ENCODE measurements around the gene OR1E2. TPM values are rescaled to one million over a fixed set of nuclear protein-coding genes. Genes with fewer than 3 reads are reported as not detected.
"Not testable (repeated sequence)": the region's sequence is repeated elsewhere in the genome, so short reads cannot be mapped to it uniquely, and the experiment has no call there.

Gene OR1E2, protein sequence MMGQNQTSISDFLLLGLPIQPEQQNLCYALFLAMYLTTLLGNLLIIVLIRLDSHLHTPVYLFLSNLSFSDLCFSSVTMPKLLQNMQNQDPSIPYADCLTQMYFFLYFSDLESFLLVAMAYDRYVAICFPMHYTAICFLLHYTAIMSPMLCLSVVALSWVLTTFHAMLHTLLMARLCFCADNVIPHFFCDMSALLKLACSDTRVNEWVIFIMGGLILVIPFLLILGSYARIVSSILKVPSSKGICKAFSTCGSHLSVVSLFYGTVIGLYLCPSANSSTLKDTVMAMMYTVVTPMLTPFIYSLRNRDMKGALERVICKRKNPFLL
- total RNA-seq = not detected

DNA sequence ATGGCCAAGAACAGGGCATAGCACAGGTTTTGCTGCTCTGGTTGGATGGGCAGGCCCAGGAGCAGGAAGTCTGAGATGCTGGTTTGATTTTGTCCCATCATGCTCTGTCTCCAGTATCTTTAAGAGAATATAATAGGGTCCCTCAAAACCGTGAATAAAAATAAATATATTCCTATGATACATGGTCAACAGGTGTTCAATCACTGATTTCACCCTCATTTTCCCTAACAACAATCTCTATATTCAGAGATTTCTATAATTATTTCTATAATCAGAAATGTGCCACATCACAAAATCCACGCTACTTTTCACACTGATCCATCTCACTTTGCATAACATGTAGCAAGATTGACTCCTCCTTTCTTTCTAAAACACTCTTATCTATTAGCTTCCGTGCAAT is at the start of gene OR1E2:
TSS of gene OR1E2 (minus strand) at position 101 of the 400 bp plus-strand sequence. CDS start at position 101, 0 bp downstream.
- H3K27ac Mint-ChIP-seq = no peak within 1 kb of the TSS
- ChIA-PET CTCF (no interaction called here), POLR2A (no interaction called here)
- H3K9me3 Mint-ChIP-seq (ENCODE audit: low read depth) = peaks cover 3% of the 10 kb centered on the region
- no peak for ATAC-seq
- no peak within 1 kb of the TSS for H3K4me3 Mint-ChIP-seq
- no peaks in the 10 kb centered on the region for H3K36me3 Mint-ChIP-seq (ENCODE audit: low read depth)
- H3K27me3 Mint-ChIP-seq = peaks cover 17% of the 10 kb centered on the region
- intact Hi-C loops (cut with DNase I, micrococcal nuclease) = no loop called here
- no peaks in the 10 kb centered on the region for H3K4me1 Mint-ChIP-seq
- DNase-seq = no peak

DNA sequence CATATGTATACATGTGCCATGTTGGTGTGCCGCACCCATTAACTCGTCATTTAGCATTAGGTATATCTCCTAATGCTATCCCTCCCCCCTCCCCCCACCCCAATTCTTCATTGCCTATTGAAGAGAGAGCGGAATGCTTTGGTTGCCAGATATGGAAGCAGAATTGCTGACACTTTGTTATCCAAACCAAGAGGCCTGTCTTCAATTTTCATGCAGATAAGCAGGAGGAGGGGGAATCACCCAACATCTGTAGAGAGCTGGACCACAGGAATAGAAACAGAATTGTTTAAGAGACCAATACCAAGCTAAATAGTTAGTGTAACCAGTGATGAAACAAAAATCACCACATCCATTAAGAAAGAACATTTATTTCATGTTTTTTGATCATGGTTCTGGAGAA is 49.2 kb upstream of the OR1E2 start:
- H3K27ac Mint-ChIP-seq = no peak overlapping the region

DNA sequence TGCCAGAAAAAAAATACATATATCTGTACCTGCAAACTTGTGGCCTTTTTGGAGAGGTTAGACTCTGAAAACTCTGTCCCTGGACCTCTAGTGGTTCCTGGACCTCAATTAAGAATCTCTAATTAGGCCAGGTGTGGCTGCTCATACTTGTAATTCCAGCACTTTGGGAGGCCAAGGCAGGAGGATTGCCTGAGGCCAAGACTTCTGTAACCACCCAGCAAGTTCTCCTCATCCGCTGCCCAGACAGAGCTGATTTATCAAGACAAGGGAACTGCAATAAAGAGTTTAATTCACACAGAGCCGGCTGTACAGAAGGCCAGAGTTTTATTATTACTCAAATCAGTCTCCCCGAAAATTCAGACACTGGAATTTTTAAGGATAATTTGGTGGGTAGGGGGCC is 46.3 kb upstream of the OR1E2 start:
- Mint-ChIP-seq H3K36me3 (ENCODE audit: low read depth) (no peaks in the 10 kb centered on the region), H3K27me3 (peaks cover 16% of the 10 kb centered on the region), H3K27ac (no peak overlapping the region), H3K4me1 (no peaks in the 10 kb centered on the region), H3K4me3 (no peak overlapping the region), H3K9me3 (ENCODE audit: low read depth) (no peaks in the 10 kb centered on the region)
- intact Hi-C loops (cut with DNase I, micrococcal nuclease) = no loop called here
- ATAC-seq = no peak
- ChIA-PET POLR2A (no interaction called here), CTCF (no interaction called here)
- no peak for DNase-seq

More for the DNA sequence above, 49.2 kb upstream of the OR1E2 start:
- Mint-ChIP-seq H3K4me1 (no peaks in the 10 kb centered on the region), H3K4me3 (no peak overlapping the region), H3K36me3 (ENCODE audit: low read depth) (no peaks in the 10 kb centered on the region), H3K27me3 (peaks cover 32% of the 10 kb centered on the region), H3K9me3 (ENCODE audit: low read depth) (no peaks in the 10 kb centered on the region)
- intact Hi-C loops (cut with DNase I, micrococcal nuclease) = no loop called here
- ATAC-seq (no peak), DNase-seq (no peak)
- ChIA-PET CTCF (interaction anchor here (1.5 kb wide), 1 partner anchor 120 kb away, joined by 3 read pairs; no protein-coding TSS in a partner anchor), POLR2A (no interaction called here)

DNA sequence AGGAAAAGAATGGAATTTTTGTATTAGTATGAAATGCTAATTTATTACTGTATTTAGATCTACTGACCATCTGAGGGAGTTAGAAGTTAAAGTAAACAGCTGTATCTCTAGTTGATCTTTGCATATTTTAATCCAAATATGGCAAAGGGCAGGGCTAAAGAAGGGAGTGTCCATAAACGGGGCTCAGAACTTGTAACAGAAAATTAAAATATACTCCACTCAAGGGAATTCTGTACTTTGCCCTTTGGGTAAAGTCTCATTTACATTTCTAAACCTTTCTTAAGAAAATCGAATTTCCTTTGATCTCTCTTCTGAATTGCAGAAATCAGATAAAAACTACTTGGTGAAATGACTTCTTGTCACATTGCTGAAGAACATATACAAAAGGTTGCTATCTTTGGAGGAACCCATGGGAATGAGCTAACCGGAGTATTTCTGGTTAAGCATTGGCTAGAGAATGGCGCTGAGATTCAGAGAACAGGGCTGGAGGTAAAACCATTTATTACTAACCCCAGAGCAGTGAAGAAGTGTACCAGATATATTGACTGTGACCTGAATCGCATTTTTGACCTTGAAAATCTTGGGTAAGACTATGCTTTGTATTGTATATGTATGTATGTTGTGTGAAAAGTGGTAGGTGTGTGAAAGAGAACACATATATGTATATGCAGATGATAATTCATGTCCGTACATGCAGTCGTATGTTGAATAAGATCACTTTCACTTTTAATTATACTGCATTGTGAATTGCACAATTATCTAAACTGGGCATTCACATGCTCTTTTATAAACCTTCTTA is 42.4 kb upstream of the OR1E2 start, which contains the start of gene ASPA:
TSS of gene ASPA (plus strand) at position 186 of the 799 bp plus-strand sequence. CDS start at position 349, 163 bp downstream.
- H3K36me3 Mint-ChIP-seq (ENCODE audit: low read depth) = no peaks in the 10 kb centered on the region
- CTCF ChIA-PET = no interaction called here
- POLR2A ChIA-PET = no interaction called here
- no peak for ATAC-seq
- no peaks in the 10 kb centered on the region for H3K4me1 Mint-ChIP-seq
- H3K4me3 Mint-ChIP-seq = no peak within 1 kb of the TSS
- no peaks in the 10 kb centered on the region for H3K9me3 Mint-ChIP-seq (ENCODE audit: low read depth)
- H3K27me3 Mint-ChIP-seq = peaks cover 9% of the 10 kb centered on the region
- intact Hi-C loops (cut with DNase I, micrococcal nuclease) = no loop called here
- H3K27ac Mint-ChIP-seq = no peak within 1 kb of the TSS
- DNase-seq = no peak

DNA sequence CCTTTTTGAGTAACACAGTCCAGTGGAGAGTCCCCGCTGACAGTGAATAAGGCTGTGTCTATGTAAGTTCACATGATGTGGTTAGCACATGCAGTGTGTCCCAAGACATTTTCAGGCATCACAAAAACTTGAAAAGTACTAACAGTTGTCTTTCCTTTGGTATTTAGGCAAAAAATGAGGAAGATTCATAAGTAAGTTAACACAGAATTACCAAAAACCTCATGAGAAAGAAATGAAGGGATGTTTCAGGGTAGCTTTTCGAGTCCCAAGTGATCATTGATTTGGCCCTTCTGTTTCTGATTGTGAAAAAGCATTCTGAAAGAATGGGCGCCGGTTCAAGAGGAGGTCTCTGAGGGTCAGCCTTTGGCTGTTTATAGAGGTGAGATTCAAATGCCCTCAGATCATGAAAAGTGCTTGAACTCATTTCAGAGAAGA is 41.6 kb upstream of the OR1E2 start:
- Mint-ChIP-seq H3K4me3 (no peak overlapping the region), H3K9me3 (ENCODE audit: low read depth) (no peaks in the 10 kb centered on the region), H3K27me3 (peaks cover 9% of the 10 kb centered on the region), H3K4me1 (no peaks in the 10 kb centered on the region), H3K36me3 (ENCODE audit: low read depth) (no peaks in the 10 kb centered on the region), H3K27ac (no peak overlapping the region)
- ATAC-seq (no peak), DNase-seq (no peak)
- intact Hi-C loops (cut with DNase I, micrococcal nuclease) = no loop called here
- POLR2A ChIA-PET = no interaction called here
- CTCF ChIA-PET = no interaction called here

DNA sequence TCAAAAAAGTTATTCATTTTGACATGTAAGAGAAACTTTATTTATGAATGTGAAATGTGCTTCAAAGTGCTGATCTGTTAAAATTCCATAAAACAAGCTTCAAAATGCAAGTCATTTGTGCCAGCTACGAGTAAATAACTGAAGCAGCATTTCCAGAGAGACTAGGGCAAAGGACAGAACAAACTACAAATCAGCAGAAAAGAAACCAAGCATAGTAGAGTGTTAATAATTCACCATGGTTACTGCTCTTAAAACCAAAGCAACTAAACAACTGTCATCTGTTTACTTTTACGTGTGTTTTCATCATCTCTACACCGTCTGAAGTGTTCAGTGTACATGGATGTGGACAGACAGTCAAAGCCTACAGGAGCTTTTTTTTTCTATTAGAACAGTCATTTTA is 40.6 kb upstream of the OR1E2 start:
- Mint-ChIP-seq H3K9me3 (ENCODE audit: low read depth) (no peaks in the 10 kb centered on the region), H3K27me3 (peaks cover 7% of the 10 kb centered on the region), H3K4me3 (no peak overlapping the region), H3K4me1 (no peaks in the 10 kb centered on the region), H3K36me3 (ENCODE audit: low read depth) (no peaks in the 10 kb centered on the region), H3K27ac (no peak overlapping the region)
- no peak for DNase-seq
- intact Hi-C loops (cut with DNase I, micrococcal nuclease) = no loop called here
- CTCF ChIA-PET = no interaction called here
- POLR2A ChIA-PET = no interaction called here
- no peak for ATAC-seq

DNA sequence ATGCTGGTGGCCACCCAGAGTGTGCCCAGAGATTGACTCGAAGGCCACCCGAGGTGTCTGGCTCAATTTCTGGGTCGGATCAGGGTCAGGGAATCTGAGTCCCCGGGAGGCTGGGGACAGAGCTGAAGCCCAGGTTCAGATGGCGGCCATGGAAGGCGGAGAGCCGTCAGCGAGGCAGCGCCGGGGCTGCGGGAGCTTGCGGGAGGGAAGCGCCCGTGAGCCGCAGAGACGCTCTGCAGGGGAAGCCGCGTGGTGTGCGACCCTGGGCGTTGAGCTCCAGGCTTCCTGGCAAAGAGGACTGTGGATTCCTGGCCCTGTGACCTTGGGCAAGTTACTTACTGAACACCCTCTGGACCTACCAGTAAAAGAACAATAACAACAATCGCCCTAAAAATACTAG is 38.5 kb upstream of the OR1E2 start:
- no peak overlapping the region for H3K4me3 Mint-ChIP-seq
- no peak overlapping the region for H3K27ac Mint-ChIP-seq
- H3K36me3 Mint-ChIP-seq (ENCODE audit: low read depth) = no peaks in the 10 kb centered on the region
- ATAC-seq (no peak), DNase-seq (no peak)
- POLR2A ChIA-PET = no interaction called here
- peaks cover 2% of the 10 kb centered on the region for H3K27me3 Mint-ChIP-seq
- no peaks in the 10 kb centered on the region for H3K9me3 Mint-ChIP-seq (ENCODE audit: low read depth)
- intact Hi-C loops (cut with DNase I, micrococcal nuclease) = no loop called here
- CTCF ChIA-PET = no interaction called here
- H3K4me1 Mint-ChIP-seq = no peaks in the 10 kb centered on the region

DNA sequence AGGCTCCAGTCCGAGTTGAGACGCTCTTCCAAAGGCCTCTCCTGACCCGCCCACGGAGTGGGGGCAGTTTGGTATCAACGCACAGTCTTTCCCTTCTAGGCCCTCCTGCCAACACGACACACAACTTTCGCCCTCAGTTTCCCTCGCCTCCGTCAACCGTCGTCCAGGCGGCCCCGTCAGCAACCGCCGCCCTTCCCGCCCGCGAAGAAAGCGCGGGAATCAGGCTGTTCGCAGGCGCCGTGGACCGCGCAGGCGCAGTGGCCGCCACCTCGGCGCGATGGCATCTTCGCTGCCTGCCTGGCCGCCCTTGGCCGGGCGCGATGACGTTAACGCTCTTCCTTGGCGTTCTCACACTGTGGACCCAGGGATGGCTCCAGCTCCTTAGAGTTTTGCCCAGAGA is 38.0 kb upstream of the OR1E2 start, which contains the start of gene SPATA22:
TSS of gene SPATA22 (minus strand) at position 221 of the 400 bp plus-strand sequence. CDS start 2,494 bp downstream, outside the sequence.
- no peaks in the 10 kb centered on the region for H3K36me3 Mint-ChIP-seq (ENCODE audit: low read depth)
- DNase-seq (no peak), ATAC-seq (no peak)
- ChIA-PET POLR2A (no interaction called here), CTCF (no interaction called here)
- no peak within 1 kb of the TSS for H3K27ac Mint-ChIP-seq
- no peaks in the 10 kb centered on the region for H3K9me3 Mint-ChIP-seq (ENCODE audit: low read depth)
- peaks cover 2% of the 10 kb centered on the region for H3K27me3 Mint-ChIP-seq
- no peaks in the 10 kb centered on the region for H3K4me1 Mint-ChIP-seq
- intact Hi-C loops (cut with DNase I, micrococcal nuclease) = no loop called here
- no peak within 1 kb of the TSS for H3K4me3 Mint-ChIP-seq

DNA sequence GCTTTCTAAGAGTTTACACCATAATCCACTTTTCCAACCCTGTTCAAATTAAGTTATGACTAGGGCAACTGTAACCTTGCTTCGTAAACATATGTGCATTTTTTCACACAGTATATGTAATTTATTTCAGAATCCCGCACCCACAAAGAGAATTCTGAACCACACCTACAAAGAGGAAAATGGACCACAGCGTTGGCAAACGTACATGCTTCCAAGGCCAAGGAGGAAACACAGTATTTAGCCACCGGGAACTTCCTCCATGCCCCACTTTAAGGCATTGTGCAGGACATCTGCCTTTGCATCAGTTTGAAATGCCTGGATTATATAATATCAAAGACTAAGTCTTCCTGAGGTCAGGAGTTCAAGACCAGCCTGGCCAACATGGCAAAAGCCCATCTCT is 35.9 kb upstream of the OR1E2 start:
- H3K27me3 Mint-ChIP-seq = peaks cover 2% of the 10 kb centered on the region
- ChIA-PET CTCF (interaction anchor here (0.6 kb wide), 1 partner anchor 9 kb away, joined by 3 read pairs; no protein-coding TSS in a partner anchor), POLR2A (no interaction called here)
- ATAC-seq = no peak
- H3K9me3 Mint-ChIP-seq (ENCODE audit: low read depth) = no peaks in the 10 kb centered on the region
- no peak overlapping the region for H3K4me3 Mint-ChIP-seq
- no peak for DNase-seq
- no peak overlapping the region for H3K27ac Mint-ChIP-seq
- H3K4me1 Mint-ChIP-seq = no peaks in the 10 kb centered on the region
- H3K36me3 Mint-ChIP-seq (ENCODE audit: low read depth) = no peaks in the 10 kb centered on the region
- intact Hi-C loops (cut with DNase I, micrococcal nuclease) = no loop called here

DNA sequence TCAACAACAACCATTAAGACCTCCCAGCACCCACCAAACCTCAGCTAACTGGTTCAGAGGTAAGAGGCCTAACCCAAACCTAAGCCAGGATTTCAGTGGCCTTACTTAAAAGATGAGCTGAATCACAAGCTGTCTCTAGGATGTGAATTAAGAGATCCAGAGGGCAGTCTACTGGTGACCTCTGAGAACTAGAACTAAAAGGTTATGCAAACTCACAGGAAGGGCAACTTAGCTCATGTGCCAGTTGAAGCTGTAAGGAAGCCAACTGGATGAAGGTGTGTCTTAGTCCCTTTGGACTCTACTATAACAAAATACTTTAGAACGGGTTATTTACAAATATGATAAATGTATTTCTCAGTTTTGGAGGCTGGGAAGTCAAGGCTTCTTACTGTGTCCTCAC is 32.7 kb upstream of the OR1E2 start:
- H3K9me3 Mint-ChIP-seq (ENCODE audit: low read depth); ATAC-seq; H3K36me3 Mint-ChIP-seq (ENCODE audit: low read depth); H3K4me1 Mint-ChIP-seq; POLR2A ChIA-PET; H3K4me3 Mint-ChIP-seq; H3K27ac Mint-ChIP-seq; DNase-seq; H3K27me3 Mint-ChIP-seq; intact Hi-C loops (cut with DNase I, micrococcal nuclease): not testable (repeated sequence)
- CTCF ChIA-PET = interaction anchor here (0.6 kb wide), 1 partner anchor 12 kb away, joined by 4 read pairs; no protein-coding TSS in a partner anchor

DNA sequence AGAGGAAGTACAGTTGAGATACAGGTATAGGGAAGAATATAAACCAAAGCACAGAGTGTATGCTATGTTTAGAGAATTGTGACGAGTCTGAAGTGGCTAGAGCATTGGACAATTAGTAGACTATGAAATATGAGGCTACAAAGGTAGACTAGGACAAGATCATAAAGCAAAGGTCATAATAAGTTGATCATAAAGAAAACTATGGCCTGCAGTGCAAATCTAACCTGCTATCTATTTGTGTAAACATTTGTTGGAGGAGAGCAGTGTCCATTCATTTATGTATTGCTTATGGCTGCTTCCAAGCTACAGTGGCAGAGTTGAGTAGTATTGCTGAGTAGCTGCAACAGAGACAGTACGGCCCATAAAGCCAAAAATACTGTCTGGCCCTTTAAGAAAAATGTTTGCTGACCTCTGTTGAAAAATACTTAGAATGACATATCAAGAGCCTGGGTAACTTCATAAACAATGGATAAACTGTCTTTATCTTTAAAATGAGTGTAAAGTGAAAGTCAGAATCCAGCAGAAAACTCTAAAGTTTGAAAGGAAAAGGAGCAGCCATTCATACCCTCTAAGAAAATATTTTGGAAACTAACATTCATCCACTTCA is 14.5 kb upstream of the OR1E2 start:
- H3K36me3 Mint-ChIP-seq (ENCODE audit: low read depth) = no peaks in the 10 kb centered on the region
- H3K4me3 Mint-ChIP-seq = no peak overlapping the region
- no peaks in the 10 kb centered on the region for H3K4me1 Mint-ChIP-seq
- H3K27me3 Mint-ChIP-seq = peaks cover 9% of the 10 kb centered on the region
- ChIA-PET CTCF (no interaction called here), POLR2A (no interaction called here)
- ATAC-seq (no peak), DNase-seq (no peak)
- H3K27ac Mint-ChIP-seq = no peak overlapping the region
- no peaks in the 10 kb centered on the region for H3K9me3 Mint-ChIP-seq (ENCODE audit: low read depth)
- intact Hi-C loops (cut with DNase I, micrococcal nuclease) = no loop called here

DNA sequence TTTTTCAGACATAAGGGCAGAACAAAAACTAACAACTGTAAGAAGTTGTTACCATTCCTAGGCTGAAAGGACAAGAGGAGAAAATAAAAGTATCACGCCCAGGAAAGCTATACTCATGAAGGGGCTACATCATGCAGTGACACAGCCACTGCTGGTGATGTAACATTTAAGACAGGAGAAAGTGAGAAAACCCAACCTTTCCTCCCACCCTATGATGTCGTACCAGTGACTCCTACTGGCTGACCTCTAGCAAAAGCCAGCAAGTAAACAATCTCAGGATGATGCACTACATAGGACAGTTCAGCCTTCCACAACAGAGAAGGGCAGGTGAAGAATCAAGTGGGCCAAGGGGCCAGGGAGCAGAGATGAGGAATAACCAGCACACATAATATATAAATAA is 14.0 kb upstream of the OR1E2 start:
- H3K36me3 Mint-ChIP-seq (ENCODE audit: low read depth) = no peaks in the 10 kb centered on the region
- peaks cover 11% of the 10 kb centered on the region for H3K27me3 Mint-ChIP-seq
- CTCF ChIA-PET = no interaction called here
- intact Hi-C loops (cut with DNase I, micrococcal nuclease) = no loop called here
- POLR2A ChIA-PET = no interaction called here
- H3K4me3 Mint-ChIP-seq = no peak overlapping the region
- DNase-seq (no peak), ATAC-seq (no peak)
- no peaks in the 10 kb centered on the region for H3K9me3 Mint-ChIP-seq (ENCODE audit: low read depth)
- no peaks in the 10 kb centered on the region for H3K4me1 Mint-ChIP-seq
- no peak overlapping the region for H3K27ac Mint-ChIP-seq

Measured in activated CD4-positive, alpha-beta T cell treated with anti-CD3 and anti-CD28 coated beads for 36 hours (primary cell).